Measurements from ENCODE around the gene ACSF3.
"Not testable (repeated sequence)": the region's sequence is repeated elsewhere in the genome, so short reads cannot be mapped to it uniquely, and the experiment has no call there.

ACSF3 gene

DNA sequence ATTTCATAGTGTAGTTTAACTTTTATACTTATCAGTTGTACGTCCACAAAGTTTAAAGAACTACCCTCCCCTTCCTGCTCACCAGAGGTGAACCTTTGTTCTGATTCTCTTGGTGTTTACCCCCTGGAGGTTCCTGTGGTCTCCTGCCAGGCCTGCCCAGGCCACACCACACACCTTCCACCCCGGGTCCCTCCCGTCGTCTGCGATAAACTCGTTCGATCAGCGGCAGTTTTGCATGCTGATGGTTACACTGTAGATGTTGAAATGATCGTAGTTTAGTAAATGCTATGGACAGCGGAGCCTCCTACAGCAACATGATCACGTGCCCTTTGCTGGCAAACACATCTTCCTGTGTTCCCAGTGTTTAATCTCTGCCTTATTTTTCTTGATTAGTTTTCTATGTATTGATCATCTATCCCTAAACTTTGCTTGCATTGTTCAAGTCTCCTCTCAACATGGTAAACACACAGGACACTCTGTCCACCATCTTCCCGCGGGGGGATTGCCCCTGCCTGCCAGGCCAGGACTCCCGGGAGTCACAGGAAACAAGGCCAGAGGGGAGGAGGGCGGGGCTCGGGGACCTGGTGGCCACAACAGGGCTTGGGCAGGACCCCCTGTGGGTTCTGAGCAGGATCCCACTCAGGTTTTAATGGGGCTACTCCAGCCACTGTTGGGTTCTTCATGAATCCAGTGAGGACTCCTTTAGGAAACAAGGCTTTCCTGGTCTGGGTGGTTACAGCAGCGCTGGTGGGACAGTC lies 2.8 kb upstream of the ACSF3 start:
- Mint-ChIP-seq H3K4me1 (ENCODE audit: low read depth) (peaks cover 18% of the 10 kb centered on the region), H3K9me3 (no peaks in the 10 kb centered on the region), H3K4me3 (no peak overlapping the region), H3K27ac (no peak overlapping the region), H3K36me3 (ENCODE audit: low read depth) (no peaks in the 10 kb centered on the region), H3K27me3 (peaks cover 21% of the 10 kb centered on the region)

DNA sequence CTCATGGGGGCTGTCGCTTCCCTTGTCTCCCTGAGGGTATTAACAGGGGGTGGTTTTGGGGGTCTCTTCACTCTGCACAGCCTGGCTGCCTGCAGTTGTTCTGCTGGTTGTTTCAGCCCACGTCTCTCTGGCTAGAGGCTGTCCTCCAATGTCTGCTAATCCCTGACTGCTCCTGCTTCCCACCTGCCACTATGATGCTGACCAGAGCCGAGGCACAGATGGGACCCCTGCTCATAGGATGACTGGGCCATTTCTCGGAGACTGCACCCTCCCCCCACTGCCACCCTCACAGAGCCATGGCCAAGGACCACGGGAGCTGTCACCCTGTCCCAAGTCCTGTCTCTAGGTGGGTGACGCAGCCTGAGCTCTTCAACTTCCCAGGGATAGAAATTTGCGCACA lies 1.6 kb upstream of the ACSF3 start:
- Mint-ChIP-seq H3K27ac (peak overlapping the region; percentile 26), H3K27me3 (peaks cover 21% of the 10 kb centered on the region), H3K4me3 (peak overlapping the region; percentile 51), H3K36me3 (ENCODE audit: low read depth) (no peaks in the 10 kb centered on the region), H3K9me3 (no peaks in the 10 kb centered on the region), H3K4me1 (ENCODE audit: low read depth) (peaks cover 30% of the 10 kb centered on the region)

DNA sequence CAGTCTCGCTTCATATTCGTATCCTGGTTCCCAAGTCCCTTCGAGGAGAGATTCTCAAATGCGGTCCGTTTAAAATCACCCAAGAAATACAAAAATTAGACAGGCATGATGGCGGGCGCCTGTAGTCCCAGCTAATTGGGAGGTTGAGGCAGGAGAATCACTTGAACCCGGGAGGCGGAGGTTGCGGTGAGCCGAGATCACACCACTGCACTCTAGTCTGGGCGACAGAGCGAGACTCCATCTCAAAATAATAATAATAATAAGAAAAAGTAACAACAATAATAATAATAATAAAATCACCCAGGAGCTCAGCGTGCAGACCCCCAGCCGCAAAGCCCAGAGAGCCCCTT lies 425 bp upstream of the ACSF3 start:
- H3K27ac Mint-ChIP-seq: peak overlapping the region; percentile 49
- peaks cover 16% of the 10 kb centered on the region for H3K27me3 Mint-ChIP-seq
- peaks cover 42% of the 10 kb centered on the region for H3K4me1 Mint-ChIP-seq (ENCODE audit: low read depth)
- H3K4me3 Mint-ChIP-seq: peak overlapping the region; percentile 74
- H3K36me3 Mint-ChIP-seq (ENCODE audit: low read depth); H3K9me3 Mint-ChIP-seq: not testable (repeated sequence)

GRCh38 chr16:89094252-89094879 lies 714 bp downstream of the ACSF3 start:
- no peaks in the 10 kb centered on the region for H3K9me3 Mint-ChIP-seq
- H3K4me3 Mint-ChIP-seq: peak overlapping the region; percentile 99
- peaks cover 6% of the 10 kb centered on the region for H3K36me3 Mint-ChIP-seq (ENCODE audit: low read depth)
- H3K27me3 Mint-ChIP-seq: peaks cover 16% of the 10 kb centered on the region
- H3K27ac Mint-ChIP-seq: peak overlapping the region; percentile 96
- H3K4me1 Mint-ChIP-seq (ENCODE audit: low read depth): peaks cover 53% of the 10 kb centered on the region

DNA sequence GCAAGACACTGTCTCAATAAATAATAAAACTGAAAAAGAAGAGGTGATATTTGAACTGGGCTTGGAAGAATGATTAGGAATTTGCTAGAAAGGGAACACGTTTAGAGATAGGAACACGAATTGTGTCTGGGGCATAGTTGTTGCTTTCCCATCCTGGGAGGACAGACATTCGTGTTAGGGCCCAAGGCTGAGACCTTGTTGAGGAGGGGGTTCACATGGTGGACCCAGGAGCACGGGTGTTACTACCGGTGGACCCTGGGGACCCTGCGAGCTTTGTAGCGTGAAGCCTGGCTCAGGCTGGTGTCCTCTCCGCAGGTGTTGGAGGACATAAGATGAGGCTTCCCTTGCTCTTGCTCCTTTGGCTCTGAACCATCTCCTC lies 1.2 kb downstream of the ACSF3 start:
- Mint-ChIP-seq H3K36me3 (ENCODE audit: low read depth) (peaks cover 11% of the 10 kb centered on the region), H3K9me3 (no peaks in the 10 kb centered on the region), H3K4me1 (ENCODE audit: low read depth) (peaks cover 58% of the 10 kb centered on the region), H3K4me3 (peak overlapping the region; percentile 99), H3K27me3 (peaks cover 11% of the 10 kb centered on the region), H3K27ac (peak overlapping the region; percentile 96)

- no peak overlapping the region for H3K27ac Mint-ChIP-seq
- peaks cover 9% of the 10 kb centered on the region for H3K27me3 Mint-ChIP-seq
- peak overlapping the region; percentile 99 for H3K4me3 Mint-ChIP-seq
- H3K36me3 Mint-ChIP-seq (ENCODE audit: low read depth): peaks cover 16% of the 10 kb centered on the region
- no peaks in the 10 kb centered on the region for H3K9me3 Mint-ChIP-seq
- H3K4me1 Mint-ChIP-seq (ENCODE audit: low read depth): peaks cover 64% of the 10 kb centered on the region
Observed at GRCh38 chr16:89095491-89095951, 1.9 kb downstream of the ACSF3 start.

DNA sequence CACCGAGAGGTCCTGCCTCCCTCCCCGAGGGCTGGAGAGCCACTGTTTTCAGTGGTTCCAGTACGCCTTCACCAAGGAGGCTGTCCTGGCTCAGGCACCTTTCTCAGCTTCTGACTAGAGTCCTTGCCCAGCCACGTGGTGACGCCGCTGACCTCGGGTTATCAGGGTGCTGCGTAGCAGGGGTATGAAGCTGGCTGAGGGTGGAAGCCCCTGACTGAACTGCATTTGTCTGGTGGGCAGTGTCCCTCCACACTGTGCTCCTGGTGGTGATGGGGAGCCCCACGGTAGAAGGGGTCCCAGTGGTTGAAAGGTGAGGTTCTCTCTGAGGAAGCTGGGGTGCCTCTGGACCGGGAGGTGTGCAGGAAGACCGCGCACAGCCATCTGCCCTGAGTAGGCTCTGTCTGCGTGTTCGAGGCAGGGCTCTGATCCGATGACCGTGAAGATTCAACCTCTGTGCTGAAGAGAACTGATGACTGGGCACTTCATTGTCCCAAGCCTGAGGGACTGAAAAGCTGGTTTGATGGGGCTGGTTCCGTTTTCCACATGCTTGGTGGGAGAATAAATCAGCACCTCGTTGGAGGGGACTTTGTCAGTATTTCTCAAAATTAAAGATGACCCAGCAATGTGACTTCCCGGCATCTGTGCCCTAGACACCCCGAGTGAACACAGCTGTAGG lies 2.5 kb downstream of the ACSF3 start:
- H3K9me3 Mint-ChIP-seq: no peaks in the 10 kb centered on the region
- peaks cover 17% of the 10 kb centered on the region for H3K36me3 Mint-ChIP-seq (ENCODE audit: low read depth)
- H3K27me3 Mint-ChIP-seq: peaks cover 4% of the 10 kb centered on the region
- H3K27ac Mint-ChIP-seq: peak overlapping the region; percentile 91
- peaks cover 66% of the 10 kb centered on the region for H3K4me1 Mint-ChIP-seq (ENCODE audit: low read depth)
- peak overlapping the region; percentile 99 for H3K4me3 Mint-ChIP-seq

- Mint-ChIP-seq H3K27ac (peak overlapping the region; percentile 91), H3K9me3 (no peaks in the 10 kb centered on the region), H3K36me3 (ENCODE audit: low read depth) (peaks cover 23% of the 10 kb centered on the region), H3K4me3 (peak overlapping the region; percentile 99), H3K27me3 (no peaks in the 10 kb centered on the region), H3K4me1 (ENCODE audit: low read depth) (peaks cover 73% of the 10 kb centered on the region)
Observed at GRCh38 chr16:89096768-89097391, 3.2 kb downstream of the ACSF3 start.

DNA sequence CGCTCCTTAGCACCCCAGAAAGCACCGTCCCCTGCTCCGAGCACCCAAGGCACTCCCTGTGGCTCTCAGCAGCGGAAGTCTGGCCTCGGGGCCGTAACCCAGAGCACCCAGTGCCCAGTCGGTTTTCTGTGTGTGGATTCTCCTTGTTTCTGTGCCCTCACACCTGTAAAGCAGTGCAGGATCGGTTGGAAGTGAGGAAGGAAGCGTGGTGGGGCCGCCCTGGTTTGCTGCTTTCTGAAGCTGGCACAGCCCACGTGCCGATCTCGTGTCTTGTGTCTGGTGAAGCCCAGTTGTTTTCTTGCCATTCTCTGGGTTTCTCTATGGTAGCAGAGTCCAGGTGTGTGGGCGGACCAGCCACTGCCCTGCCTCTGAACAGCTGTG lies 3.7 kb downstream of the ACSF3 start:
- H3K4me3 Mint-ChIP-seq: peak overlapping the region; percentile 99
- H3K27me3 Mint-ChIP-seq: no peaks in the 10 kb centered on the region
- peaks cover 73% of the 10 kb centered on the region for H3K4me1 Mint-ChIP-seq (ENCODE audit: low read depth)
- peaks cover 25% of the 10 kb centered on the region for H3K36me3 Mint-ChIP-seq (ENCODE audit: low read depth)
- H3K9me3 Mint-ChIP-seq: no peaks in the 10 kb centered on the region
- peak overlapping the region; percentile 91 for H3K27ac Mint-ChIP-seq

DNA sequence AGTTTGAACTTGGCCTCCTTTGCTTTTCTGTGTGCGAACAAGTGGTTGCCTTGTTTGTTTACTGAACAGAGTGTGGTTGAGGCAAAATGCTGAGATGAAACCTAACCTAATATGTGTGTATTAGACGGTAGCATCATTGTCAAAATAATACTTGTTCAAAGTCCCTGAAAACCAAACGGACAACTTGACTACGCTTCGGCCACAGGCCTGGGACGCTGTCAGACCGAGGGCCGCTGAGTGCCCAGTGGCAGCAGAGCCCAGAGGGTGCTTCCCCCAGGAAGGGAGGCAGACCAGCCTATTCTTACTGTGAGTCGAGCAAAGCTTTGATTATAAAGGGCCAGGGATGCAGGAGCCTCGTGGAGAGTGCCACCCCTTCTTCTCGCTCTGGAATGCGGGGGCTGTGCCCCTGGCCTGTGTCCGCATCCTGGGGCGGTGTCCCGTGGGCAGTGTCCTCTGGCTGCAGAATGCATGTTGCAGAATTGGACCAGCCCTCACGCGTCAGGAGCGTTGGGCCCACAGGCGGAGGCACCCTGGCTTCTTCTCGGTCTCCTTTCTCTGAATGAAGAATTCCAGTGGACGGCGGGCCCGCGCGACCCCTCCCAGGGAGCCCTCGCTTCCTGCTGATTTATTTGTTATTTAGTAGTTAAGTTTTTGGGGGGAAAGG lies 5.2 kb downstream of the ACSF3 start:
- H3K9me3 Mint-ChIP-seq: no peaks in the 10 kb centered on the region
- H3K4me1 Mint-ChIP-seq (ENCODE audit: low read depth): peaks cover 73% of the 10 kb centered on the region
- H3K27ac Mint-ChIP-seq: peak overlapping the region; percentile 91
- H3K27me3 Mint-ChIP-seq: no peaks in the 10 kb centered on the region
- peak overlapping the region; percentile 99 for H3K4me3 Mint-ChIP-seq
- H3K36me3 Mint-ChIP-seq (ENCODE audit: low read depth): peaks cover 40% of the 10 kb centered on the region

GRCh38 chr16:89099905-89100304 lies 6.3 kb downstream of the ACSF3 start:
- peak overlapping the region; percentile 63 for H3K27ac Mint-ChIP-seq
- no peak overlapping the region for H3K4me3 Mint-ChIP-seq
- H3K9me3 Mint-ChIP-seq: no peaks in the 10 kb centered on the region
- H3K36me3 Mint-ChIP-seq (ENCODE audit: low read depth): peaks cover 44% of the 10 kb centered on the region
- H3K4me1 Mint-ChIP-seq (ENCODE audit: low read depth): peaks cover 64% of the 10 kb centered on the region
- no peaks in the 10 kb centered on the region for H3K27me3 Mint-ChIP-seq

DNA sequence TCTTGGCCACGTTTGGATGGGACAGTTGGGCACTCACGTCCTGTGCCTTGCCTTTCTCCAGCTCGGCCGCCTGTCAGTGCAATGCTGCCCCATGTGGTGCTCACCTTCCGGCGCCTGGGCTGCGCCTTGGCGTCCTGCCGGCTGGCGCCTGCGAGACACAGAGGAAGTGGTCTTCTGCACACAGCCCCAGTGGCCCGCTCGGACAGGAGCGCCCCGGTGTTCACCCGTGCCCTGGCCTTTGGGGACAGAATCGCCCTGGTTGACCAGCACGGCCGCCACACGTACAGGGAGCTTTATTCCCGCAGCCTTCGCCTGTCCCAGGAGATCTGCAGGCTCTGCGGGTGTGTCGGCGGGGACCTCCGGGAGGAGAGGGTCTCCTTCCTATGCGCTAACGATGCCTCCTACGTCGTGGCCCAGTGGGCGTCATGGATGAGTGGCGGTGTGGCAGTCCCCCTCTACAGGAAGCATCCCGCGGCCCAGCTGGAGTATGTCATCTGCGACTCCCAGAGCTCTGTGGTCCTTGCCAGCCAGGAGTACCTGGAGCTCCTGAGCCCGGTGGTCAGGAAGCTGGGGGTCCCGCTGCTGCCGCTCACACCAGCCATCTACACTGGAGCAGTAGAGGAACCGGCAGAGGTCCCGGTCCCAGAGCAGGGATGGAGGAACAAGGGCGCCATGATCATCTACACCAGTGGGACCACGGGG lies 7.1 kb downstream of the ACSF3 start:
- peak overlapping the region; percentile 49 for H3K27ac Mint-ChIP-seq
- no peak overlapping the region for H3K4me3 Mint-ChIP-seq
- peaks cover 51% of the 10 kb centered on the region for H3K36me3 Mint-ChIP-seq (ENCODE audit: low read depth)
- peaks cover 60% of the 10 kb centered on the region for H3K4me1 Mint-ChIP-seq (ENCODE audit: low read depth)
- no peaks in the 10 kb centered on the region for H3K27me3 Mint-ChIP-seq
- no peaks in the 10 kb centered on the region for H3K9me3 Mint-ChIP-seq

DNA sequence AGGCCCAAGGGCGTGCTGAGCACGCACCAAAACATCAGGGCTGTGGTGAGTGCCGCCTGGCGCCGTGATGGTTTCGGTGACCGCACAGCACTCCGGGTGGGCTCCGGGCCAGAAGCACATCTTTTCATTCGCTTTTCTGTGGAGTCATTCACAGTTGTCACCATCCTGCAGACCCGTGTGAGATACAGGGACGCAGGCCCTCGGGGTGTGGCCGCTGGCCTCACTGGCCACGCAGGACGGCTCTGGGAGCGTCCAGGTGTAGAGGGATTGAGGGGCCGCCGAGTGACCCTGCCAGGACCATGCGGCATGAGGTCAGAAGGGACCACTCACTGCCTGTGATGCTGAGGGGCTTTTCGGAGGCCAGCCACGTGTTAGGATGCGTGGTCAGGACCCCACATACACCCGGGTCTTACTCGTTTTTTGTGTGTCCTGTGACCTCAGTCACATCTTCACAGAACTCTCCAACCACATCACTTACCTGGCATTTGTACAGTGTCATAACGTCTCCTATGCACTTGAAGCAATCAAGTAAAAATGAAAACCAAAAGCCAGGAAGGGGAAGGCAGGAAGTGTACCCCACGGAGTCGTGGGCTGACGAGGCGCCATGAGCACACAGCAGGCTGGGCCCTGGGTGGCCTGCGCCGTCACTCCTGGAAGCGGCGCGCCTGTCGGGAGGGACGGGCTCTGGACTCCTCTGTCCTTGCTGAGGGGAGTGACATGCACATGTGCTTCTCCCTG lies 7.8 kb downstream of the ACSF3 start:
- Mint-ChIP-seq H3K27ac (peak overlapping the region; percentile 49), H3K36me3 (ENCODE audit: low read depth) (peaks cover 51% of the 10 kb centered on the region), H3K9me3 (no peaks in the 10 kb centered on the region), H3K4me3 (no peak overlapping the region), H3K4me1 (ENCODE audit: low read depth) (peaks cover 53% of the 10 kb centered on the region), H3K27me3 (no peaks in the 10 kb centered on the region)
